ENCODE measurements around the gene ACOX1.
A peak's percentile ranks its signal among the peaks of the same experiment; 100 is the strongest.

ACOX1 gene

GRCh38 chr17:75896415-75897159, 82.4 kb downstream of the ACOX1 start, which contains the start of gene TRIM65 (continued):
- TF ChIP-seq, protein P1, sequence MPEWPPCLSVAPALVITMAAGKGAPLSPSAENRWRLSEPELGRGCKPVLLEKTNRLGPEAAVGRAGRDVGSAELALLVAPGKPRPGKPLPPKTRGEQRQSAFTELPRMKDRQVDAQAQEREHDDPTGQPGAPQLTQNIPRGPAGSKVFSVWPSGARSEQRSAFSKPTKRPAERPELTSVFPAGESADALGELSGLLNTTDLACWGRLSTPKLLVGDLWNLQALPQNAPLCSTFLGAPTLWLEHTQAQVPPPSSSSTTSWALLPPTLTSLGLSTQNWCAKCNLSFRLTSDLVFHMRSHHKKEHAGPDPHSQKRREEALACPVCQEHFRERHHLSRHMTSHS (tag by site-specific recombination; IDR thresholded peaks at IDR 0.05), result no peak
- peak; percentile 83 for TF ChIP-seq ZFP69B (tag by site-specific recombination; IDR thresholded peaks at IDR 0.05)
- TF ChIP-seq, protein P2, sequence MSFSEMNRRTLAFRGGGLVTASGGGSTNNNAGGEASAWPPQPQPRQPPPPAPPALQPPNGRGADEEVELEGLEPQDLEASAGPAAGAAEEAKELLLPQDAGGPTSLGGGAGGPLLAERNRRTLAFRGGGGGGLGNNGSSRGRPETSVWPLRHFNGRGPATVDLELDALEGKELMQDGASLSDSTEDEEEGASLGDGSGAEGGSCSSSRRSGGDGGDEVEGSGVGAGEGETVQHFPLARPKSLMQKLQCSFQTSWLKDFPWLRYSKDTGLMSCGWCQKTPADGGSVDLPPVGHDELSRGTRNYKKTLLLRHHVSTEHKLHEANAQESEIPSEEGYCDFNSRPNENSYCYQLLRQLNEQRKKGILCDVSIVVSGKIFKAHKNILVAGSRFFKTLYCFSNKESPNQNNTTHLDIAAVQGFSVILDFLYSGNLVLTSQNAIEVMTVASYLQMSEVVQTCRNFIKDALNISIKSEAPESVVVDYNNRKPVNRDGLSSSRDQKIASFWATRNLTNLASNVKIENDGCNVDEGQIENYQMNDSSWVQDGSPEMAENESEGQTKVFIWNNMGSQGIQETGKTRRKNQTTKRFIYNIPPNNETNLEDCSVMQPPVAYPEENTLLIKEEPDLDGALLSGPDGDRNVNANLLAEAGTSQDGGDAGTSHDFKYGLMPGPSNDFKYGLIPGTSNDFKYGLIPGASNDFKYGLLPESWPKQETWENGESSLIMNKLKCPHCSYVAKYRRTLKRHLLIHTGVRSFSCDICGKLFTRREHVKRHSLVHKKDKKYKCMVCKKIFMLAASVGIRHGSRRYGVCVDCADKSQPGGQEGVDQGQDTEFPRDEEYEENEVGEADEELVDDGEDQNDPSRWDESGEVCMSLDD (tag by site-specific recombination; IDR thresholded peaks at IDR 0.05), result no peak
- TF ChIP-seq ZIC2 (tag by site-specific recombination; IDR thresholded peaks at IDR 0.05), result peak; percentile 50; the same call in 1 of the 2 replicates
- TF ChIP-seq ZNF292 (tag by site-specific recombination; IDR thresholded peaks at IDR 0.05; ENCODE audit: borderline replicate concordance, low read depth), result no peak
- TF ChIP-seq ZNF791 (tag by site-specific recombination; IDR thresholded peaks at IDR 0.05), result no peak
- no peak for TF ChIP-seq ZNF701 (tag by site-specific recombination; IDR thresholded peaks at IDR 0.05)
- TF ChIP-seq ZBTB7A (tag by site-specific recombination; IDR thresholded peaks at IDR 0.05; ENCODE audit: low read depth), result no peak
- no peak for TF ChIP-seq ZNF544 (tag by site-specific recombination; IDR thresholded peaks at IDR 0.05)
- TF ChIP-seq, protein P3, sequence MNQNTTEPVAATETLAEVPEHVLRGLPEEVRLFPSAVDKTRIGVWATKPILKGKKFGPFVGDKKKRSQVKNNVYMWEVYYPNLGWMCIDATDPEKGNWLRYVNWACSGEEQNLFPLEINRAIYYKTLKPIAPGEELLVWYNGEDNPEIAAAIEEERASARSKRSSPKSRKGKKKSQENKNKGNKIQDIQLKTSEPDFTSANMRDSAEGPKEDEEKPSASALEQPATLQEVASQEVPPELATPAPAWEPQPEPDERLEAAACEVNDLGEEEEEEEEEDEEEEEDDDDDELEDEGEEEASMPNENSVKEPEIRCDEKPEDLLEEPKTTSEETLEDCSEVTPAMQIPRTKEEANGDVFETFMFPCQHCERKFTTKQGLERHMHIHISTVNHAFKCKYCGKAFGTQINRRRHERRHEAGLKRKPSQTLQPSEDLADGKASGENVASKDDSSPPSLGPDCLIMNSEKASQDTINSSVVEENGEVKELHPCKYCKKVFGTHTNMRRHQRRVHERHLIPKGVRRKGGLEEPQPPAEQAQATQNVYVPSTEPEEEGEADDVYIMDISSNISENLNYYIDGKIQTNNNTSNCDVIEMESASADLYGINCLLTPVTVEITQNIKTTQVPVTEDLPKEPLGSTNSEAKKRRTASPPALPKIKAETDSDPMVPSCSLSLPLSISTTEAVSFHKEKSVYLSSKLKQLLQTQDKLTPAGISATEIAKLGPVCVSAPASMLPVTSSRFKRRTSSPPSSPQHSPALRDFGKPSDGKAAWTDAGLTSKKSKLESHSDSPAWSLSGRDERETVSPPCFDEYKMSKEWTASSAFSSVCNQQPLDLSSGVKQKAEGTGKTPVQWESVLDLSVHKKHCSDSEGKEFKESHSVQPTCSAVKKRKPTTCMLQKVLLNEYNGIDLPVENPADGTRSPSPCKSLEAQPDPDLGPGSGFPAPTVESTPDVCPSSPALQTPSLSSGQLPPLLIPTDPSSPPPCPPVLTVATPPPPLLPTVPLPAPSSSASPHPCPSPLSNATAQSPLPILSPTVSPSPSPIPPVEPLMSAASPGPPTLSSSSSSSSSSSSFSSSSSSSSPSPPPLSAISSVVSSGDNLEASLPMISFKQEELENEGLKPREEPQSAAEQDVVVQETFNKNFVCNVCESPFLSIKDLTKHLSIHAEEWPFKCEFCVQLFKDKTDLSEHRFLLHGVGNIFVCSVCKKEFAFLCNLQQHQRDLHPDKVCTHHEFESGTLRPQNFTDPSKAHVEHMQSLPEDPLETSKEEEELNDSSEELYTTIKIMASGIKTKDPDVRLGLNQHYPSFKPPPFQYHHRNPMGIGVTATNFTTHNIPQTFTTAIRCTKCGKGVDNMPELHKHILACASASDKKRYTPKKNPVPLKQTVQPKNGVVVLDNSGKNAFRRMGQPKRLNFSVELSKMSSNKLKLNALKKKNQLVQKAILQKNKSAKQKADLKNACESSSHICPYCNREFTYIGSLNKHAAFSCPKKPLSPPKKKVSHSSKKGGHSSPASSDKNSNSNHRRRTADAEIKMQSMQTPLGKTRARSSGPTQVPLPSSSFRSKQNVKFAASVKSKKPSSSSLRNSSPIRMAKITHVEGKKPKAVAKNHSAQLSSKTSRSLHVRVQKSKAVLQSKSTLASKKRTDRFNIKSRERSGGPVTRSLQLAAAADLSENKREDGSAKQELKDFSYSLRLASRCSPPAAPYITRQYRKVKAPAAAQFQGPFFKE (tag by site-specific recombination; IDR thresholded peaks at IDR 0.05; ENCODE audit: borderline replicate concordance), result no peak
- no peak for TF ChIP-seq ZNF19 (tag by site-specific recombination; IDR thresholded peaks at IDR 0.05; ENCODE audit: low read depth)
- TF ChIP-seq ZNF350 (tag by site-specific recombination; IDR thresholded peaks at IDR 0.05), result no peak
- no peak for TF ChIP-seq SCRT2 (tag by site-specific recombination; IDR thresholded peaks at IDR 0.05)
- TF ChIP-seq GLIS2 (tag by site-specific recombination; IDR thresholded peaks at IDR 0.05), result peak; percentile 64
- no peak for TF ChIP-seq BCL6B (tag by site-specific recombination; IDR thresholded peaks at IDR 0.05)
- TF ChIP-seq ZNF558 (tag by site-specific recombination; IDR thresholded peaks at IDR 0.05), result no peak
- no peak for TF ChIP-seq ZFP3 (tag by site-specific recombination; IDR thresholded peaks at IDR 0.05; ENCODE audit: low read depth)
- no peak for TF ChIP-seq ZNF518A (tag by site-specific recombination; conservative IDR thresholded peaks at IDR 0.05; ENCODE audit: low read depth)
- TF ChIP-seq OSR2 (tag by site-specific recombination; IDR thresholded peaks at IDR 0.05), result no peak
- TF ChIP-seq ZNF585B (tag by site-specific recombination; IDR thresholded peaks at IDR 0.05), result no peak
- TF ChIP-seq ZNF404 (tag by site-specific recombination; IDR thresholded peaks at IDR 0.05), result no peak
- 0 out of 2 replicates have a peak, but pooled peaks have one; percentile 19 for TF ChIP-seq ZNF561 (tag by site-specific recombination; IDR thresholded peaks at IDR 0.05; ENCODE audit: borderline replicate concordance)

Data from HEK293 (cell line).